NCI-H82 treated with DMSO at 0.1 percent for 48 hours (cell line): ENCODE results near the gene PLXDC1.

ENCODE experiments used
- DNase-seq: peaks from one replicate; lab custom pipeline; 2025; ENCODE audit not compliant: unreplicated experiment; lab: John Stamatoyannopoulos, UW

Gene PLXDC1

GRCh38 chr17:39018267-39019134 is 132.9 kb downstream of the PLXDC1 start:
- DNase-seq = no peak

- no peak for DNase-seq
Observed at GRCh38 chr17:39016193-39017153, 135.0 kb downstream of the PLXDC1 start.

- DNase-seq = no peak
Observed at GRCh38 chr17:39015546-39015935, 135.9 kb downstream of the PLXDC1 start.

- DNase-seq = no peak
Observed at GRCh38 chr17:39014795-39015545, 136.5 kb downstream of the PLXDC1 start.

DNA sequence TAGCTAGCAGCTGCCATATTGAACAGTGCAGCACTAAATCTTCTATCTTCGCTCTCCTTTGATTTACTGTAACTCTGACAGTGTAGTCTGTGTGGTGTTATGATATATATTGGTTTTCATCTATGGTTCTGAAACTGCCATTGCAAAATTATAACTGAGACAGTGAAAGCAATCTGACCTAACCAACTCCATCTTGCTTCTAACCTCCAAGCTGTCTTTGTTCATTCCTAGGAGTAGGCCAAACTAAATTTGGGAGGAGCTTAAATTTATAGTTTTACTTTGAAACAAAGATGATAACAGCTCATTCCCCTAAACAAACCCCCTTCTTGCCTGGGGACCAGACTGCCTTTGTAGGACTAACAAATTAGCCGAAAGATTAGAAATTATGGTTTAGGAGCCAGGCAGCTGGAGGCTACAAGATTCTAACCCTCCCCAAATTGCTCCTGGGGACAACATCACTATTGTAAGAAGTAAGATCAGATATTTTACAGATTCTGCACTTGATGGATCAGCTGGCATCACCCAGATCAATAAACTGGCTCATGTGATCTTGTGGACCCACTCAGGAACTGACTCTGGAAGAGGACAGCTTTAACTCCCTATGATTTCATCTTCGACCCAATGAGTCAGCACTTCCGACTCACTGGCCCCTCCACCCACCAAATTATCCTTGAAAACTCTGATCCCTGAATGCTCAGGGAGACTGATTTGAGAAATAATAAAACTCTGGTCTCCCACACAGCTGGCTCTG is 137.2 kb downstream of the PLXDC1 start:
- no peak for DNase-seq
